ENCODE measurements around the gene UPK3BL2. TPM values are rescaled to one million over a fixed set of nuclear protein-coding genes. Genes with fewer than 3 reads are reported as not detected.
"Not testable (repeated sequence)": the region's sequence is repeated elsewhere in the genome, so short reads cannot be mapped to it uniquely, and the experiment has no call there.

UPK3BL2 gene
- total RNA-seq (2014; rRNA removed; shearing (Covaris generic)) (5.4 and 10.2 TPM in 2 replicates), total RNA-seq (2022) (19.5 and 22.2 TPM in 2 replicates), Bru-seq, nascent RNA (percentile 48 among the genes with signal in this experiment), BruChase-seq, experiment 1, labeled RNA remaining after a 6-hour chase (percentile 67 among the genes with signal in this experiment), BruChase-seq, experiment 2, labeled RNA remaining after a 2-hour chase (percentile 59 among the genes with signal in this experiment)
- long read RNA-seq = 0 reads

GRCh38 chr7:102543596-102543995 is at the start of gene UPK3BL2:
Gene UPK3BL2, minus strand, starts transcription at chr7:102543696. Its CDS starts 60 bp downstream, at chr7:102543636.
- intact Hi-C loops (cut with micrococcal nuclease; ENCODE audit: unreplicated experiment); H3K36me3 ChIP-seq (ENCODE audit: insufficient read depth, low read length); H3K4me1 ChIP-seq (ENCODE audit: insufficient read depth, low read length, poor library complexity, severe bottlenecking); H3K4me3 ChIP-seq (ENCODE audit: low read depth, low read length, poor library complexity, severe bottlenecking); CTCF ChIA-PET (ENCODE audit: unreplicated experiment); POLR2A ChIA-PET; H3K9me3 ChIP-seq (ENCODE audit: low read length); DNase-seq (ENCODE audit: low spot score); H2AFZ ChIP-seq (ENCODE audit: low read length); H3K27ac ChIP-seq (ENCODE audit: low read depth, low read length, poor library complexity, severe bottlenecking); H4K20me1 ChIP-seq (ENCODE audit: insufficient read depth, low read length); H3K4me2 ChIP-seq (ENCODE audit: low read length); H3K79me2 ChIP-seq (ENCODE audit: insufficient read depth, low read depth, low read length); H3K9me2 ChIP-seq (ENCODE audit: insufficient read depth, low read length); BruUV-seq (replicated peaks): not testable (repeated sequence)

DNA sequence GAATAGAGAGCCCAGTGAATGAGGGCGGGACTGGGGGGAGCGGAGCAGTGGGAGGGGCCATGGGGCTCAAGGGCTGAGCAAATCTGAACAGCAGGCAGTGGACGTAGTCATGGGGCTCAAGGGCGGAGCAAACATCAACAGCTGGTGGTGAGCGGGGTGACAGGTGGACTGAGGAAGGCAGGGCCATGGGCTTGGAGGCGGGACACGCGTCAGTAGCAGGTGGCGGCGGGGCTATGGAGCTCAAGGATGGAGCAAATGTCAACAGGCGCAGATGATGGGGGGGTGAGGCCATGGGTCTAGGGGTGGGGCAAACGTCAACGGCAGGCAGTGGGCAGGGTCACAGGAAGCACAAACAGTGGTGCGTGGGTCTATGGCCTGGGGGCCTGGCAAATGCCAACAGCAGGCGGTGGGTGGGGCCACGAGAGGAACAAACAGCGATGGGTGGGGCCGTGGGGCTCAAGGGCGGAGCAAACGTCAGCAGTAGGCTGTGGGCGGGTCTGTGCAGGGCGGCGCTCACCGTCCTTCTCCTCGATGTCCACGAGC is 49.1 kb upstream of the UPK3BL2 start:
- H3K27ac ChIP-seq (ENCODE audit: low read depth, low read length, poor library complexity, severe bottlenecking); H4K20me1 ChIP-seq (ENCODE audit: insufficient read depth, low read length); H3K9me2 ChIP-seq (ENCODE audit: insufficient read depth, low read length); BruUV-seq (replicated peaks); intact Hi-C loops (cut with micrococcal nuclease; ENCODE audit: unreplicated experiment); H3K9me3 ChIP-seq (ENCODE audit: low read length); H3K36me3 ChIP-seq (ENCODE audit: insufficient read depth, low read length); DNase-seq (ENCODE audit: low spot score); CTCF ChIA-PET (ENCODE audit: unreplicated experiment); H3K4me1 ChIP-seq (ENCODE audit: insufficient read depth, low read length, poor library complexity, severe bottlenecking); H3K79me2 ChIP-seq (ENCODE audit: insufficient read depth, low read depth, low read length); POLR2A ChIA-PET; H2AFZ ChIP-seq (ENCODE audit: low read length); H3K4me3 ChIP-seq (ENCODE audit: low read depth, low read length, poor library complexity, severe bottlenecking); H3K4me2 ChIP-seq (ENCODE audit: low read length): not testable (repeated sequence)

- H3K9me2 ChIP-seq (ENCODE audit: insufficient read depth, low read length); H3K9me3 ChIP-seq (ENCODE audit: low read length); H4K20me1 ChIP-seq (ENCODE audit: insufficient read depth, low read length); H3K4me2 ChIP-seq (ENCODE audit: low read length); POLR2A ChIA-PET; H3K27ac ChIP-seq (ENCODE audit: low read depth, low read length, poor library complexity, severe bottlenecking); CTCF ChIA-PET (ENCODE audit: unreplicated experiment); H2AFZ ChIP-seq (ENCODE audit: low read length); DNase-seq (ENCODE audit: low spot score); H3K4me3 ChIP-seq (ENCODE audit: low read depth, low read length, poor library complexity, severe bottlenecking); H3K36me3 ChIP-seq (ENCODE audit: insufficient read depth, low read length); H3K4me1 ChIP-seq (ENCODE audit: insufficient read depth, low read length, poor library complexity, severe bottlenecking); H3K79me2 ChIP-seq (ENCODE audit: insufficient read depth, low read depth, low read length); intact Hi-C loops (cut with micrococcal nuclease; ENCODE audit: unreplicated experiment); BruUV-seq (replicated peaks): not testable (repeated sequence)
Measured at GRCh38 chr7:102589857-102590256, 46.4 kb upstream of the UPK3BL2 start.

DNA sequence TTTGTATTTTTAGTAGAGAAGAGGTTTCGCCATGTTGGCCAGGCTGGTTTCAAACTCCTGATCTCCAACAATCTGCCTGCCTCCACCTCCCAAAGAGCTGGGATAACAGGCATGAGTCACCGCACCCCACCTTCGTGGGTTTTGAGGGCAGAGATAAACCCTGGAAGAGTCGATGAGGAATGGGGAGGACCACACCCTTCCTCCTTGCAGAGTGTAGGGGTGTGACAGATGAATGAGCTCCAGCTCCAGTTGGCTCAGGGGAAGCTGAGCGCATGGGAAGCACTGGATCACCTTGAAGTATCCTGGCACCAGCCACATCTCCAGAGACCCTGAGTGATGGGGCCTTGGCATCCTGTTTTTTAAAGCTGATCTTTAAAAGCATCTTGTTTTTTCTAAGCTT is 40.0 kb upstream of the UPK3BL2 start:
- H3K4me1 ChIP-seq (ENCODE audit: insufficient read depth, low read length, poor library complexity, severe bottlenecking); H3K36me3 ChIP-seq (ENCODE audit: insufficient read depth, low read length); H3K9me3 ChIP-seq (ENCODE audit: low read length); H4K20me1 ChIP-seq (ENCODE audit: insufficient read depth, low read length); H3K9me2 ChIP-seq (ENCODE audit: insufficient read depth, low read length); H2AFZ ChIP-seq (ENCODE audit: low read length); H3K27ac ChIP-seq (ENCODE audit: low read depth, low read length, poor library complexity, severe bottlenecking); BruUV-seq (replicated peaks); CTCF ChIA-PET (ENCODE audit: unreplicated experiment); H3K4me3 ChIP-seq (ENCODE audit: low read depth, low read length, poor library complexity, severe bottlenecking); DNase-seq (ENCODE audit: low spot score); intact Hi-C loops (cut with micrococcal nuclease; ENCODE audit: unreplicated experiment); H3K79me2 ChIP-seq (ENCODE audit: insufficient read depth, low read depth, low read length); POLR2A ChIA-PET; H3K4me2 ChIP-seq (ENCODE audit: low read length): not testable (repeated sequence)

- H2AFZ ChIP-seq (ENCODE audit: low read length); H3K4me1 ChIP-seq (ENCODE audit: insufficient read depth, low read length, poor library complexity, severe bottlenecking); H3K36me3 ChIP-seq (ENCODE audit: insufficient read depth, low read length); POLR2A ChIA-PET; DNase-seq (ENCODE audit: low spot score); BruUV-seq (replicated peaks); CTCF ChIA-PET (ENCODE audit: unreplicated experiment); H3K4me3 ChIP-seq (ENCODE audit: low read depth, low read length, poor library complexity, severe bottlenecking); H3K79me2 ChIP-seq (ENCODE audit: insufficient read depth, low read depth, low read length); H4K20me1 ChIP-seq (ENCODE audit: insufficient read depth, low read length); H3K4me2 ChIP-seq (ENCODE audit: low read length); intact Hi-C loops (cut with micrococcal nuclease; ENCODE audit: unreplicated experiment); H3K27ac ChIP-seq (ENCODE audit: low read depth, low read length, poor library complexity, severe bottlenecking); H3K9me2 ChIP-seq (ENCODE audit: insufficient read depth, low read length); H3K9me3 ChIP-seq (ENCODE audit: low read length): not testable (repeated sequence)
Measured at GRCh38 chr7:102581722-102582121, 38.2 kb upstream of the UPK3BL2 start.

- H4K20me1 ChIP-seq (ENCODE audit: insufficient read depth, low read length); intact Hi-C loops (cut with micrococcal nuclease; ENCODE audit: unreplicated experiment); H3K27ac ChIP-seq (ENCODE audit: low read depth, low read length, poor library complexity, severe bottlenecking); H2AFZ ChIP-seq (ENCODE audit: low read length); H3K4me1 ChIP-seq (ENCODE audit: insufficient read depth, low read length, poor library complexity, severe bottlenecking); H3K36me3 ChIP-seq (ENCODE audit: insufficient read depth, low read length); CTCF ChIA-PET (ENCODE audit: unreplicated experiment); H3K9me2 ChIP-seq (ENCODE audit: insufficient read depth, low read length); H3K4me3 ChIP-seq (ENCODE audit: low read depth, low read length, poor library complexity, severe bottlenecking); BruUV-seq (replicated peaks); H3K9me3 ChIP-seq (ENCODE audit: low read length); DNase-seq (ENCODE audit: low spot score); POLR2A ChIA-PET; H3K4me2 ChIP-seq (ENCODE audit: low read length); H3K79me2 ChIP-seq (ENCODE audit: insufficient read depth, low read depth, low read length): not testable (repeated sequence)
Measured at GRCh38 chr7:102578486-102578885, 35.0 kb upstream of the UPK3BL2 start.

All from OCI-LY7 (cell line).